Esophagus muscularis mucosa (tissue), 4 donors: ENCODE measurements around the gene BCAS1.

ENCODE experiments used
- CTCF ChIP-seq, 3 experiments: fragments of 200-600 bp in 2 of 3; fragments of 450-650 bp in 1 of 3; sonication (generic) in 2 of 3; IDR thresholded peaks; one replicate each; pipeline ENCODE4 v1.5.1; 2017 to 2019; ENCODE audit warnings: antibody characterized with exemption in 3 of 3, mild to moderate bottlenecking in 2 of 3, moderate library complexity in 1 of 3
- EP300 ChIP-seq: sonication (generic); formaldehyde crosslinking; IDR thresholded peaks from one replicate; pipeline ENCODE4 v1.6.1; 2017; ENCODE audit warnings: antibody characterized with exemption
- POLR2A ChIP-seq: fragments of 450-650 bp; IDR thresholded peaks from one replicate; pipeline ENCODE4 v1.6.1; 2017; ENCODE audit warnings: antibody characterized with exemption, moderate library complexity, mild to moderate bottlenecking, low read depth
- POLR2AphosphoS5 ChIP-seq, 2 donors: sonication (generic); formaldehyde crosslinking; IDR thresholded peaks; one replicate each; pipeline ENCODE4 v1.6.1; 2017; ENCODE audit warnings: antibody characterized with exemption in 2 of 2

DNA sequence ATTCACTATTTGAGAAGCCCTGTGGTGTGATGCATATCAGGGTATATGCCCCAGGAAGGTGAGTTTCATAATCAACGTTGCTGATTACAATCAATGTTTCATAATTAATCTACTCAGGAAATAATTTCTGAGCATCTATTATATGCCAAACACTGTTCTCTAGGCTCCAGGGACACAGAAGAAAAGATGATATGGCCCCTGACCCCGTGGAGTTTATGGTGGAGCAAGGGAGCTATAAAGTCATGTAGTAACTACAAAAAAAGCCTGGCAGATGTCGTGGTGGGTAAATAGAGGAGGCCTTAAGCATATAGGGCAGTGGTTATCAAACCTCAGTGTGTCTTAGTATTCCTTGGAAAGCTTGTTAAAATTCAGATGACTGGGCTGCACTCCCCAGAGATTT is 40.1 kb upstream of the BCAS1 start:
- TF ChIP-seq CTCF (IDR thresholded peaks at IDR 0.05) = no peak
- TF ChIP-seq POLR2AphosphoS5 (IDR thresholded peaks at IDR 0.05) = no peak
- no peak for TF ChIP-seq POLR2A
- TF ChIP-seq EP300 = no peak
